GM23338 (cell line): ENCODE measurements around the gene CAVIN2. TPM values are rescaled to one million over a fixed set of nuclear protein-coding genes. Genes with fewer than 3 reads are reported as not detected.

Source experiments
- ATAC-seq: fragments of 200-7000 bp; cut with Tn5 transposase; 3 replicates; pipeline ENCODE4 v1.9.1; 2020
- DNase-seq: peaks from one replicate; pipeline ENCODE4 v3.0.0-alpha.2; 2015; ENCODE audit warnings: low spot score
- H2AFZ ChIP-seq: fragments of 200-600 bp; sonication (generic); 2 replicates; pipeline ENCODE4 v1.8.0; 2016; ENCODE audit warnings: antibody characterized with exemption, mild to moderate bottlenecking, moderate library complexity
- H3F3A ChIP-seq: fragments of 200-600 bp; sonication (generic); replicated peaks from 2 replicates; pipeline ENCODE4 v1.8.0; 2017; ENCODE audit warnings: antibody characterized with exemption, mixed run types, low read depth
- H3K27ac ChIP-seq: fragments of 200-600 bp; sonication (generic); 2 replicates; pipeline ENCODE4 v1.6.1; 2016; ENCODE audit warnings: low read depth
- H3K27me3 ChIP-seq: fragments of 200-600 bp; sonication (generic); 2 replicates; pipeline ENCODE4 v1.8.0; 2016; ENCODE audit warnings: mild to moderate bottlenecking, mixed run types, moderate library complexity; ENCODE audit not compliant: insufficient read depth
- H3K36me3 ChIP-seq: fragments of 200-600 bp; sonication (generic); 2 replicates; pipeline ENCODE4 v1.8.0; 2016; ENCODE audit warnings: mild to moderate bottlenecking; ENCODE audit not compliant: insufficient read depth
- H3K4me1 ChIP-seq: fragments of 200-600 bp; sonication (generic); 2 replicates; pipeline ENCODE4 v1.8.0; 2016; ENCODE audit warnings: mild to moderate bottlenecking, moderate library complexity; ENCODE audit not compliant: insufficient read depth
- H3K4me2 ChIP-seq: fragments of 200-600 bp; sonication (generic); 2 replicates; pipeline ENCODE4 v1.7.1; 2017; ENCODE audit warnings: mixed run types
- H3K4me3 ChIP-seq: fragments of 200-600 bp; sonication (generic); 2 replicates; pipeline ENCODE4 v1.6.1; 2016; ENCODE audit warnings: mixed run types
- H3K79me2 ChIP-seq: fragments of 200-600 bp; sonication (generic); replicated peaks from 2 replicates; pipeline ENCODE4 v1.8.0; 2017; ENCODE audit warnings: mild to moderate bottlenecking; ENCODE audit not compliant: insufficient read depth
- H3K9me2 ChIP-seq: fragments of 200-600 bp; sonication (generic); 2 replicates; pipeline ENCODE4 v1.8.0; 2017; ENCODE audit not compliant: insufficient read depth
- H4K20me1 ChIP-seq: fragments of 200-600 bp; sonication (generic); replicated peaks from 2 replicates; pipeline ENCODE4 v1.8.0; 2017; ENCODE audit warnings: mild to moderate bottlenecking; ENCODE audit not compliant: insufficient read depth
- H3K27ac Mint-ChIP-seq: 2 replicates; pipeline ENCODE4 v1.8.0; 2020; ENCODE audit warnings: inconsistent platforms, mild to moderate bottlenecking, moderate library complexity, mixed read lengths
- H3K27me3 Mint-ChIP-seq: 3 replicates; pipeline ENCODE4 v1.8.0; 2022; ENCODE audit warnings: low read depth, mild to moderate bottlenecking, moderate library complexity, mixed read lengths, inconsistent platforms; ENCODE audit not compliant: insufficient read depth, poor library complexity
- H3K36me3 Mint-ChIP-seq: 3 replicates; pipeline ENCODE4 v1.8.0; 2021; ENCODE audit warnings: low read depth, mild to moderate bottlenecking, inconsistent platforms, moderate library complexity, mixed read lengths
- H3K4me1 Mint-ChIP-seq: 3 replicates; pipeline ENCODE4 v1.8.0; 2020; ENCODE audit warnings: mild to moderate bottlenecking, inconsistent platforms, mixed read lengths
- H3K4me3 Mint-ChIP-seq: 3 replicates; pipeline ENCODE4 v1.8.0; 2021; ENCODE audit warnings: moderate library complexity, mild to moderate bottlenecking, inconsistent platforms, mixed read lengths
- H3K9me3 Mint-ChIP-seq: 3 replicates; pipeline ENCODE4 v1.8.0; 2020; ENCODE audit warnings: moderate library complexity, mild to moderate bottlenecking, inconsistent platforms, mixed read lengths
- EZH2 ChIP-seq: fragments of 200-600 bp; sonication (generic); IDR thresholded peaks from one replicate; pipeline ENCODE4 v1.8.0; 2017; ENCODE audit warnings: antibody characterized with exemption, mild to moderate bottlenecking, low read depth; ENCODE audit not compliant: unreplicated experiment
- ZNF462 ChIP-seq: fragments of 250-450 bp; sonication (Bioruptor Pico); IDR thresholded peaks from 2 replicates; pipeline ENCODE4 v1.5.0; 2020; ENCODE audit warnings: mild to moderate bottlenecking, moderate library complexity
- polyA plus RNA-seq: library from polyadenylated mRNA; unstranded; fragments of >200 nt; fragmentation: Nextera tagmentation; extraction: Ambion mirVana; gene quantifications from 2 replicates; pipeline ENCODE4 v1.2.1, GENCODE V29; 2016
- total RNA-seq: library from RNA; depleted of rRNA; stranded (reverse); fragments of >200 nt; shearing (Covaris generic); gene quantifications from 2 replicates; pipeline ENCODE4 v1.2.3, GENCODE V29; 2014
- TF ChIP-seq, protein P1 (sequence below): IDR thresholded peaks from 2 replicates; pipeline ENCODE4 v1.6.1; 2016; ENCODE audit warnings: antibody characterized with exemption

CAVIN2 gene
- total and polyA plus RNA-seq, 2 experiments from 2014 or later: 0.07 to 0.15 TPM

GRCh38 chr2:191862156-191862775 is 15.4 kb upstream of the CAVIN2 start:
- no peak overlapping the region for H3K4me3 Mint-ChIP-seq
- no peaks in the 10 kb centered on the region for H3K9me3 Mint-ChIP-seq
- H3K36me3 Mint-ChIP-seq: no peaks in the 10 kb centered on the region
- Histone ChIP-seq H3K4me2 (no peak overlapping the region), H4K20me1 (no peaks in the 10 kb centered on the region), H3K79me2 (no peaks in the 10 kb centered on the region), H3K36me3 (no peaks in the 10 kb centered on the region), H3K27me3 (no peaks in the 10 kb centered on the region), H3K27ac (no peak overlapping the region), H3K9me2 (no peaks in the 10 kb centered on the region), H3K4me3 (no peak overlapping the region), H3K4me1 (peaks cover 6% of the 10 kb centered on the region; the same call in 1 of the 2 replicates), H3F3A (no peaks in the 10 kb centered on the region), H2AFZ (no peak overlapping the region)
- no peak overlapping the region for H3K27ac Mint-ChIP-seq
- H3K27me3 Mint-ChIP-seq: peaks cover 3% of the 10 kb centered on the region
- no peak for DNase-seq
- no peak for ATAC-seq
- peaks cover 18% of the 10 kb centered on the region; the same call in 2 of the 3 replicates for H3K4me1 Mint-ChIP-seq
- no peak for TF ChIP-seq ZNF462 (CRISPR knock-in tag)
- TF ChIP-seq, protein P1, sequence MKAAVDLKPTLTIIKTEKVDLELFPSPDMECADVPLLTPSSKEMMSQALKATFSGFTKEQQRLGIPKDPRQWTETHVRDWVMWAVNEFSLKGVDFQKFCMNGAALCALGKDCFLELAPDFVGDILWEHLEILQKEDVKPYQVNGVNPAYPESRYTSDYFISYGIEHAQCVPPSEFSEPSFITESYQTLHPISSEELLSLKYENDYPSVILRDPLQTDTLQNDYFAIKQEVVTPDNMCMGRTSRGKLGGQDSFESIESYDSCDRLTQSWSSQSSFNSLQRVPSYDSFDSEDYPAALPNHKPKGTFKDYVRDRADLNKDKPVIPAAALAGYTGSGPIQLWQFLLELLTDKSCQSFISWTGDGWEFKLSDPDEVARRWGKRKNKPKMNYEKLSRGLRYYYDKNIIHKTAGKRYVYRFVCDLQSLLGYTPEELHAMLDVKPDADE: no peak
- TF ChIP-seq EZH2: no peak
